ENCODE measurements around the gene SERAC1.

Gene SERAC1

GRCh38 chr6:158188591-158188990 lies 20.5 kb upstream of the SERAC1 start:
- TF ChIP-seq FOXP2 (optimal IDR thresholded peaks at IDR 0.05; ENCODE audit: borderline replicate concordance, extremely low read depth, extremely low read length, insufficient read depth) = no peak
- TF ChIP-seq TAF1 (IDR thresholded peaks at IDR 0.05; ENCODE audit: borderline replicate concordance, insufficient read depth, low read length) = no peak
- no peak for TF ChIP-seq SIN3A (IDR thresholded peaks at IDR 0.05; ENCODE audit: borderline replicate concordance, insufficient read depth, low read length)
- TF ChIP-seq REST (IDR thresholded peaks at IDR 0.05; ENCODE audit: insufficient read depth in 1 of 2, low read depth in 2 of 2, low read length in 2 of 2) = no peak
- no peak for TF ChIP-seq POLR2AphosphoS5 (IDR thresholded peaks at IDR 0.05; ENCODE audit: low read depth, low read length)

- TF ChIP-seq FOXP2 (optimal IDR thresholded peaks at IDR 0.05; ENCODE audit: borderline replicate concordance, extremely low read depth, extremely low read length, insufficient read depth) = no peak
- TF ChIP-seq POLR2AphosphoS5 (IDR thresholded peaks at IDR 0.05; ENCODE audit: low read depth, low read length) = no peak
- TF ChIP-seq REST (IDR thresholded peaks at IDR 0.05; ENCODE audit: insufficient read depth in 1 of 2, low read depth in 2 of 2, low read length in 2 of 2) = no peak
Observed at GRCh38 chr6:158185729-158186456, 17.8 kb upstream of the SERAC1 start.

- TF ChIP-seq TAF1 (IDR thresholded peaks at IDR 0.05; ENCODE audit: borderline replicate concordance, insufficient read depth, low read length) (no peak), REST (IDR thresholded peaks at IDR 0.05; ENCODE audit: insufficient read depth in 1 of 2, low read depth in 2 of 2, low read length in 2 of 2) (no peak), FOXP2 (optimal IDR thresholded peaks at IDR 0.05; ENCODE audit: borderline replicate concordance, extremely low read depth, extremely low read length, insufficient read depth) (no peak), SIN3A (IDR thresholded peaks at IDR 0.05; ENCODE audit: borderline replicate concordance, insufficient read depth, low read length) (no peak), POLR2AphosphoS5 (IDR thresholded peaks at IDR 0.05; ENCODE audit: low read depth, low read length) (no peak)
Observed at GRCh38 chr6:158184608-158185007, 16.5 kb upstream of the SERAC1 start.

- TF ChIP-seq REST (IDR thresholded peaks at IDR 0.05; ENCODE audit: insufficient read depth in 1 of 2, low read depth in 2 of 2, low read length in 2 of 2) (no peak), TAF1 (IDR thresholded peaks at IDR 0.05; ENCODE audit: borderline replicate concordance, insufficient read depth, low read length) (no peak), FOXP2 (optimal IDR thresholded peaks at IDR 0.05; ENCODE audit: borderline replicate concordance, extremely low read depth, extremely low read length, insufficient read depth) (no peak), SIN3A (IDR thresholded peaks at IDR 0.05; ENCODE audit: borderline replicate concordance, insufficient read depth, low read length) (no peak), POLR2AphosphoS5 (IDR thresholded peaks at IDR 0.05; ENCODE audit: low read depth, low read length) (no peak)
Observed at GRCh38 chr6:158175111-158175510, 7.0 kb upstream of the SERAC1 start.

Measured in PFSK-1 (cell line).